ENCODE measurements around the gene UTS2R.
"Not testable (repeated sequence)": the region's sequence is repeated elsewhere in the genome, so short reads cannot be mapped to it uniquely, and the experiment has no call there.

The UTS2R gene

GRCh38 chr17:82354804-82355308, 16.7 kb upstream of the UTS2R start:
- no peak for DNase-seq (ENCODE audit: low spot score)

- DNase-seq (ENCODE audit: low spot score), result no peak
These were observed 15.7 kb upstream of the UTS2R start for GRCh38 chr17:82355770-82356427.

GRCh38 chr17:82356845-82357355, 14.7 kb upstream of the UTS2R start:
- no peak for DNase-seq (ENCODE audit: low spot score)

GRCh38 chr17:82357394-82357793, 14.2 kb upstream of the UTS2R start:
- no peak for DNase-seq (ENCODE audit: low spot score)

GRCh38 chr17:82358465-82359350, 12.9 kb upstream of the UTS2R start, which contains the start of gene TEX19:
TEX19 (plus strand) TSS chr17:82359247; CDS start chr17:82362151, 2,904 bp downstream.
- DNase-seq (ENCODE audit: low spot score), result no peak

- DNase-seq (ENCODE audit: low spot score), result not testable (repeated sequence)
These were observed 12.0 kb upstream of the UTS2R start for GRCh38 chr17:82359451-82360074.

- no peak for DNase-seq (ENCODE audit: low spot score)
These were observed 9.5 kb upstream of the UTS2R start for GRCh38 chr17:82361885-82362633.

- DNase-seq (ENCODE audit: low spot score), result no peak
These were observed 5.8 kb upstream of the UTS2R start for GRCh38 chr17:82365606-82366295.

- DNase-seq (ENCODE audit: low spot score), result no peak
These were observed 4.8 kb upstream of the UTS2R start for GRCh38 chr17:82366749-82367148.

GRCh38 chr17:82367724-82368524, 3.6 kb upstream of the UTS2R start:
- DNase-seq (ENCODE audit: low spot score), result peak; percentile 95

- no peak for DNase-seq (ENCODE audit: low spot score)
These were observed 2.4 kb upstream of the UTS2R start for GRCh38 chr17:82369211-82369610.

GRCh38 chr17:82370471-82371332, 863 bp upstream of the UTS2R start:
- no peak for DNase-seq (ENCODE audit: low spot score)

GRCh38 chr17:82372249-82373071, 895 bp downstream of the UTS2R start:
- DNase-seq (ENCODE audit: low spot score), result peak; percentile 65

GRCh38 chr17:82373072-82373452, 1.5 kb downstream of the UTS2R start:
- DNase-seq (ENCODE audit: low spot score), result not testable (repeated sequence)

GRCh38 chr17:82373731-82374625, 2.4 kb downstream of the UTS2R start:
- DNase-seq (ENCODE audit: low spot score), result no peak

- DNase-seq (ENCODE audit: low spot score), result no peak
These were observed 3.2 kb downstream of the UTS2R start for GRCh38 chr17:82374626-82375331.
